ENCODE results near the gene OGDHL. TPM values are rescaled to one million over a fixed set of nuclear protein-coding genes. Genes with fewer than 3 reads are reported as not detected.

OGDHL gene
- total and polyA plus RNA-seq, 2 donors (not counting 3 experiments of a cell fraction or from before 2014, with no cell fraction given), result 0.43 to 1.0 TPM

DNA sequence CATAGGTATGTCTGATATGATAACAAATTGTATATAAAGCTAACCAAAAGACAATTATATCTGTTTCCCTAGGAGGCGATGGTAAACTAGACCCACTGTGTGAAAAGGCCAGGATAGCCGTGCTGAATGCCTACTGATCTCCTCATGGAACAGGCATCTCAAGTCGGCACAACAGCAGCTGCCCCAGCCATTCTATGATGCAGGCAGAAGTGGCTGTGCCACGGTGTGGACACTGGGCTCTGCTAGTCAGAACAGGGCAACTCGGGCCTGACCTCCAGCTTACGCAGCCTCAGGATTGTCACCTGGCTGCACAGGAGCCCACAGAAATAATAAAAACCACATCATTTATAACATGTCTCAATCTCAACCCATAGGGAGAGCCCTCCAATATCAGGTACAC lies 67.7 kb downstream of the OGDHL start:
- DNase-seq (ENCODE audit: low read depth, low spot score), result no peak

More for the DNA sequence above, 67.7 kb downstream of the OGDHL start:
- Histone ChIP-seq H3K9me1 (replicated peaks; ENCODE audit: control insufficient read depth, extremely low read depth, insufficient read depth, low read length) (no peaks in the 10 kb centered on the region), H3K27ac (ENCODE audit: insufficient read depth, low read depth, low read length) (no peak overlapping the region), H2AFZ (ENCODE audit: low read depth, low read length) (no peak overlapping the region), H3K4me3 (replicated peaks in 1 of 3; ENCODE audit: insufficient read depth in 1 of 3, low read depth in 1 of 3, low read length in 3 of 3) (no peak overlapping the region), H3K9ac (replicated peaks; ENCODE audit: extremely low read depth, insufficient read depth, low read length) (no peak overlapping the region), H3K79me2 (ENCODE audit: control insufficient read depth, insufficient read depth, low read length) (no peaks in the 10 kb centered on the region), H3K36me3 (ENCODE audit: control insufficient read depth in 2 of 2, extremely low read depth in 1 of 2, insufficient read depth in 2 of 2, low read length in 2 of 2) (no peaks in the 10 kb centered on the region), H3K9me3 (replicated peaks; ENCODE audit: control insufficient read depth, insufficient read depth, low read length) (no peaks in the 10 kb centered on the region), H3K4me2 (ENCODE audit: insufficient read depth, low read length) (no peak overlapping the region), H3K27me3 (ENCODE audit: control insufficient read depth in 2 of 2, insufficient read depth in 2 of 2, low read length in 2 of 2) (peaks cover 19 to 37% of the 10 kb centered on the region in 2 experiments), H3K4me1 (ENCODE audit: control insufficient read depth, extremely low read depth, insufficient read depth, low read length) (no peaks in the 10 kb centered on the region), H4K20me1 (replicated peaks; ENCODE audit: control insufficient read depth, extremely low read depth, insufficient read depth, low read length) (no peaks in the 10 kb centered on the region)
- no peak for FAIRE-seq
- CTCF ChIA-PET, result no interaction called here
- no TSS peak for BruUV-seq (replicated peaks)
- dilution Hi-C loops (cut with MboI; ENCODE audit: extremely low pct_ligation_motif_present, low sequenced_read_pairs) (no loop called here), intact Hi-C loops (cut with micrococcal nuclease) (loop anchor here (1.0 kb wide), 1 partner anchor 14 kb away; no protein-coding TSS in a partner anchor)
- POLR2A ChIA-PET, result no interaction called here
- TF ChIP-seq, protein P1, sequence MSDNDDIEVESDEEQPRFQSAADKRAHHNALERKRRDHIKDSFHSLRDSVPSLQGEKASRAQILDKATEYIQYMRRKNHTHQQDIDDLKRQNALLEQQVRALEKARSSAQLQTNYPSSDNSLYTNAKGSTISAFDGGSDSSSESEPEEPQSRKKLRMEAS (IDR thresholded peaks at IDR 0.05; ENCODE audit: insufficient read depth, insufficient read length), result no peak
- no peak for TF ChIP-seq JUN (IDR thresholded peaks at IDR 0.05; ENCODE audit: borderline replicate concordance, insufficient read depth, insufficient read length, low read depth)
- TF ChIP-seq, protein P2, sequence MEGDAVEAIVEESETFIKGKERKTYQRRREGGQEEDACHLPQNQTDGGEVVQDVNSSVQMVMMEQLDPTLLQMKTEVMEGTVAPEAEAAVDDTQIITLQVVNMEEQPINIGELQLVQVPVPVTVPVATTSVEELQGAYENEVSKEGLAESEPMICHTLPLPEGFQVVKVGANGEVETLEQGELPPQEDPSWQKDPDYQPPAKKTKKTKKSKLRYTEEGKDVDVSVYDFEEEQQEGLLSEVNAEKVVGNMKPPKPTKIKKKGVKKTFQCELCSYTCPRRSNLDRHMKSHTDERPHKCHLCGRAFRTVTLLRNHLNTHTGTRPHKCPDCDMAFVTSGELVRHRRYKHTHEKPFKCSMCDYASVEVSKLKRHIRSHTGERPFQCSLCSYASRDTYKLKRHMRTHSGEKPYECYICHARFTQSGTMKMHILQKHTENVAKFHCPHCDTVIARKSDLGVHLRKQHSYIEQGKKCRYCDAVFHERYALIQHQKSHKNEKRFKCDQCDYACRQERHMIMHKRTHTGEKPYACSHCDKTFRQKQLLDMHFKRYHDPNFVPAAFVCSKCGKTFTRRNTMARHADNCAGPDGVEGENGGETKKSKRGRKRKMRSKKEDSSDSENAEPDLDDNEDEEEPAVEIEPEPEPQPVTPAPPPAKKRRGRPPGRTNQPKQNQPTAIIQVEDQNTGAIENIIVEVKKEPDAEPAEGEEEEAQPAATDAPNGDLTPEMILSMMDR (IDR thresholded peaks at IDR 0.05; ENCODE audit: extremely low read depth in 1 of 2, insufficient read depth in 1 of 2, low read depth in 1 of 2, low read length in 2 of 2), result no peak
- no peak for TF ChIP-seq POLR2A (IDR thresholded peaks at IDR 0.05; ENCODE audit: low read depth, low read length)
- TF ChIP-seq POLR2AphosphoS5 (IDR thresholded peaks at IDR 0.05; ENCODE audit: insufficient read depth, low read depth, low read length), result no peak
- TF ChIP-seq EZH2 (IDR thresholded peaks at IDR 0.05; ENCODE audit: borderline replicate concordance, low read depth, low read length, severe bottlenecking), result no peak
- no peak for TF ChIP-seq GATA2 (IDR thresholded peaks at IDR 0.05; ENCODE audit: insufficient read depth, insufficient read length, low read depth, low read length)
- TF ChIP-seq FOS (IDR thresholded peaks at IDR 0.05; ENCODE audit: borderline replicate concordance, insufficient read depth, low read length), result no peak
- no peak for TF ChIP-seq MYC (IDR thresholded peaks at IDR 0.05; ENCODE audit: low read depth, low read length)
